GM18499 (cell line): ENCODE results near the gene POLR1H.

ENCODE experiments used
- ATAC-seq: cut with Tn5 transposase; IDR thresholded peaks from one replicate; pipeline ENCODE4 v1.9.1; 2021; ENCODE audit warnings: moderate number of reproducible peaks; ENCODE audit not compliant: insufficient read depth, unreplicated experiment

Gene POLR1H

DNA sequence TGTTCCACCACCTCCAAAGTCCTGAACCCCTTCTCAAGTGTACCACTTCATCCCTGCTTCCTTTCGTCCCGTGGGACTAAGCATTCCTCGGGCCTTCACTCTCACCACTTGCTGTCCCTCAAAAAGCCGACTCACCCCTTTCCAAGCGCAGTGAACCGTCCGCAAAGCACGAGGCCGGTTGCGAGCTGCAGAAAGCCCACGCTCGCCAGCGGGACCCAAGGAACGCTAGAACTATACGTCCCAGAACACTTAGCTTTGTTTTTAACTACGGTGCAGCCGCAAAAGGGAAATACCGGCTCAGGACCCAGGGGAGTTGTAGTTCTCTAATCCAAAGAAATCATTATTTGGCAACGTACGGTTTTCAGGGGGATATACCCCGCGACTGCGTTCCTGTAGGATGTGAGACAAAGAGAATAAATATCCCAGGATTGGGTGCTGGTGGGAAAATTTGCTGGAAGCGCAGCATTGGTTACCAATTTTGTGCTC lies 416 bp upstream of the POLR1H start:
- ATAC-seq, result peak; percentile 8

DNA sequence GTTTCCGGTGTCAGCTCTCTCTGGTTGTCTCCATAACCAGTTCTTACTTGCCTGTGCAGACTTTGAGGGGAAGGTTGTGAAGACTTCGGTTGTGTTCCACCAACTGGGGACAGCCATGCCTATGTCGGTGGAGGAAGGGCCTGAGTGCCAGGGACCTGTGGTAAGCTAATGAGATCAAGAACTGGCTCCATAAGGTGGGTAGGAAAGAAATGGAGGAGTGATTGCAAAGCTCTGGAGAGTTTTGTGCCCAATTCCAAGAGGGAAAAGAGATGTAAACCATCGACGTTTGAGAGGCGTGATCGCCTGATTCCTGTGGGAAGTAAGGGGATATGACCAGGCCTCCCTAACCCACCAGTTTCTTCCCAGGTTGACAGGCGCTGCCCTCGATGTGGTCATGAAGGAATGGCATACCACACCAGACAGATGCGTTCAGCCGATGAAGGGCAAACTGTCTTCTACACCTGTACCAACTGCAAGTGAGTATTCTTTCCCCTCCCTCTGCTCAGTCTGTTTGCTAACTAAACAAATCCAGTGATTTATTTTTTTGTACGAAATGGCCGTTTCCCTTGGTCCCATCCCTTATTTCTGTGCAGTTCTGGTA lies 893 bp downstream of the POLR1H start:
- ATAC-seq, result no peak

DNA sequence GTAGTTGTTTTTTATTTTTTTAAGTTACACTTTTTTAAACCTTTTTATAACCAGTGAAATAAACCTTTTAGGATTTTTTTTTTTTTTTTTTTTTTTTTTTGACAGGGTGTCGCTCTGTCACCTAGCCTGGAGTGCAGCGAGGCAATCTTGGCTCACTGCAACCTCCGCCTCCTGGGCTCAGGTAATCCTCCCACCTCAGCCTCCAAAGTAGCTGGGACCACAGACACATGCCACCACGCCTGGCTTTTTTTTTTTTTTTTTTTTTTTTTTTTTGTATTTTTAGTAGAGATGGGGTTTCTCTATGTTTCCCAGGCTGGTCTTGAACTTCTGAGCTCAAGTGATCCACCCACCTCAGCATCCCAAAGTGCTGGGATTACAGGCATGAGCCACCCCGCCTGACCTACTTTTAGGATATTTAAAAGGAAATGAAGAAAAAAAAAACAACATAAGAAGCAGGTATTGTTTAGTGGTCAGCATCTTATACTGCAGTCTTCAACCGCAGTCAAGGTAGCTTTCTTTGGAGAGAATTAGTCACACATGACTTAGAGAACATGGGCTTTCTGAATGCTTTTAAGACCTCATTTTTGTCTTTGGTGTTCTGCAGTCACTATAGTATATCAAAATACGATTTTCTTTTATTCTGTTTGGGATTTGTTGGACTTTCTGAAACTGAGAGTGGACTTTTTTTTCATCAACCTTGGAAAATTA lies 1.6 kb downstream of the POLR1H start:
- no peak for ATAC-seq

DNA sequence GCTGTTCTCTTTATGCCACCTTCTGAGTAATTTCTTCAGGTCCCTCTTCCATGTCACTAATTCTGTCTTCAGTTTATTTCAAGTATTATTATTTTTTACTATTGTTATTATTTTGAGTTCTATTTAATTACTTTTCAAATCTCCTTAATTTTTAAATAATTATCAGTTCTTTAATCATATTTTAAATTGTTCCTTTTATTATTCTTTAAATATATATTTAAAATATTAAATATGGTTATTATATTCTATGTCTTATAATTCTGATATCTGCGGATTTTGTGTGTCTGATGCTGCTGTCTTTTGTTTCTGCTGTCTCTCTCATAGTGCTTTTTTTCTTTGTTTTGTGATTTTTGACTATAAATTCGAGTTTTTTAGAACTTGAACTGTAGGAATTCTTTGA lies 2.2 kb downstream of the POLR1H start:
- no peak for ATAC-seq

DNA sequence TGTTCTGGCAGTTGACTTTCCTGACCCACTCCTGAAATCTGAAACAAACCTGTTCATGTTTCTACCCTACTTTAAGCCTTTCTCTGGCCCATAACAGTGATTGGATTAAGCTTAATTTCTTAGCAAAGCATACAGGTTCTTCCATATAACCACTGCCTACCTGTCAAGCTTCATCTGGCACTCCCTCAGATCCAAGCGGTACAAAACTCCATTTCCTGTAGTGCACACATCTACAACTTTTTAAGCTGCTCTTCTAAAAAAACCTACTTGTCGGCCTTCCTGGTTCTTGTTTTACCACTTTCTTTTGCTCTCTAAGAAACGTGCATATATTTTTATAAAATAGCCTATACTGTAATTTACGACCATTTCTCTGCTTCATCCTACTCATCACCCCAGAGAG lies 5.0 kb downstream of the POLR1H start:
- no peak for ATAC-seq

DNA sequence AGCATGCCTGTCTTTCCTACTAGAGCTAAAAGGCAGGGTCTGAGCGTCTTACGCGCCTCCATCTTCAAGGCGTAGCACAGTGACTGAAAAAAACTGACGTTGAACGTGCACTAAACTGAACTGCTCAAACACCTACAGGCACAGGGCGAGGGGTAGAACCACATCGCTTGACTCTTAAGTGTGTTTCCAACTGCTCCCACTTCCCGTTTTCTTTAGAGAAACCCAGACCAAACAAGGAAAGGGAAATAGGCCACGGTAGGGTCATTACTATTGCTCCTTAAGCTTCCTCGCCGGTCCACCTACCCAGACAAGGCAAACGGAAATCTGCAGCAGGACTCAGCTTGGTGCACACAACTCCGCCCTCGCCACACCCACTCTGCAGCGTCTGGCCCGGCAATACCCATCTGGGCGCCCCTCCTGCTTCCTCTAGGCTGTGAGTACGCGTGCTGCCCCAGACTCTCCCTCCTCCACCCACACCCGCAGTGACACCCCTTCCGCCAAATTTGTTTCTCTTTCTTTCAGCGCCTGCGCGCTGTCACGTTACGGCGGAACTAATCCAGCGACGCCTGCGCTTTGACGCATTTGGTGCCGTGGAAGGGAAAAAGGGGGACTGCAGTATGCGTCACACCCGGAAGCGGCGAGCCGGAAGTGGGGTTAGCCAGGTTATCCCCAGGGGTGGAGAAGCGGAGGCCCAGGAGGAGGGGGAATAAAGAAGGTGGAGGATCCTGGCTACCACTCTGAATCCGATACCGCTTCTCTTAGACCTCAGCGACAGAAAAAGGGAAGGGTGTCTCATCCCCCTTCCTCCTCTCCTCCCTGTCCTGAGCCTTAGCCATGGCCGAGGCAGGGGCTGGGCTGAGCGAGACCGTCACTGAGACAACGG lies 5.8 kb downstream of the POLR1H start, which contains the start of gene PPP1R11:
Gene PPP1R11 (plus strand): TSS at position 622 of the 883 bp plus-strand sequence. CDS start 213 bp downstream, at position 835.
- peak; percentile 87 for ATAC-seq

DNA sequence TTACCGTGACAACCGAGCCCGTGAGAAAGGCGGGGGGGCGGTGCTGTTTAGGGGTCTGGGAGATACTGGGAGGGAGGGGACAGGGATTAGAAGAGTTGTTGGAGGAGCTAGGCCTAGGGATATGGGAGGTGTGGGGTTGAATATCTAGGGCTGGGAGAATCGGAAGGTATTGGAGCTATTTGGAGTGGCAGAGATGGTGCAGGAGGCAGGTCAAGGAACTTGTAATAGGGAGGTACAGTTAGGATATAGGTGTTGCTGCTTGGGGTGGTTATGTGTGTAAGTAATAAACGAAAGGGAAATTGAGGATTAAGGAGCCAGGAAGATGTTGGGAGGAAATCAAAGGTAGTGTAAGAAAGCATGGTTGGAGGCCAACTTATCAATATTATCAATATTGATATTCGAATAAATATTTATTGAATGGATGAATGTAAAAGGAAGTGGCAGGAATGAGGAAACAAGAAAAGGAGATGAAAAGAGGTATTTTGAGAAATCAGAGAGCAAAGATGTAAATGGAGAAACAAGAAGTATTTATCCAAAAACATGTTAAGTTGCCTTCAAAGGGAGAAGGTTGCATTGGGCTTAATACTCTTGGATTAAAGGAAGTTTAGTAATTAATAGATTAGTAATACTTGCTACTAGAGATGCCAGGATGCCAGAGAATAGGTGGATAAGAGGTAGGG lies 6.5 kb downstream of the POLR1H start:
- no peak for ATAC-seq

DNA sequence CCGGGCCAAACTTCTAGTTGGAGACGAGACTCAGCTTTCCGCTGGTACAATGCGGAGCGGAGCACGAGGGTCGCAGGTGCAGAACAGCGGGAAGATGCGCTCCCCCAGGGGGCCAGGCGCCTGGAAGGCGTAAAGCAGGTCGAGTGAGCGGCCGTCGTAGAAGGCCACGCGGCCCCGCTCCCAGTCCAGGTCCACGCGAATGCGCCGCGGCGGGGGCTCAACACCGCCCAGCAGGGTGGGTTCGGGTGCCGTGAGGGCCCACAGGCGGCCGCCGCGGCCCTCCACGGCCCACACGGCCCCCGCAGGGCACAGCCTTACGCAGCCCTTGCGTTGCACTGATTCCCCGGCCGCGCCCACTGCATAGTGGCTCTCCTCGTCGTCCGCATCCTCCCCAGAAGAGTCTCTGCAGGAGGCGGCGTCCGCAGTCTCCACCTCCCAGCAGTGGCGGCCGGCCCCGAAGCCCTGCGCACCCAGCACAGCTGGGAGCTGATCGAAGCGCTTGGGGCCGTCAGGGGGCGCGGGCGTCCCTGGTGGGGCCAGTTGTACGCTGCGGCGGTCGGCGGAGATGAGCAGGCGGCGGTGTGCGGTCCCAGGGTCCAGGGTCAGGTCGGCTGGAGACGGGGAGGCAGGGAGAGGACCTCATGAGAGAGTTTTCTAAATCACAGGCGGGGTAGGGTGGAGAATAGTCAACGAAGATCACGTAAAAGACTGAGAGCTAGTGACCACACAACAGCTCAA lies 10.2 kb downstream of the POLR1H start:
- ATAC-seq, result no peak

DNA sequence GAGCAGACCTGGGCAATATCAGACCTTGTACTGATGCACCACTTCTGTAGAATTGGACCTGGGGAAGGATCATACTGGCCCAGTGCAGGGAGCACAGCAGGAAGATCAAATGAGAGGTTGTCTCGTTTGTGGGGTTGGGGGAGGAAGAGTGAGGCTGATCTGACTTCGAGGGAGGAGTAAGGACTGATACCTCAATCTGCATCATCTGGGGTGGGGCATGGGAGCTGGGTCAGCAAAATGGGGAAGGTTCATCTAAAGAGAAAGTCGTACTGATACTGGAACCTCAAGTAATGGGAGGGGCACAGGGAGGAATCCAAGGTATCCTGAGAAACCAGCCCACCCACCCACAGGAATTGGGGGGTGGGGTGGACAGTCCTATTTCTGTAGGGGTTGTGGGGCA lies 10.8 kb downstream of the POLR1H start:
- no peak for ATAC-seq

DNA sequence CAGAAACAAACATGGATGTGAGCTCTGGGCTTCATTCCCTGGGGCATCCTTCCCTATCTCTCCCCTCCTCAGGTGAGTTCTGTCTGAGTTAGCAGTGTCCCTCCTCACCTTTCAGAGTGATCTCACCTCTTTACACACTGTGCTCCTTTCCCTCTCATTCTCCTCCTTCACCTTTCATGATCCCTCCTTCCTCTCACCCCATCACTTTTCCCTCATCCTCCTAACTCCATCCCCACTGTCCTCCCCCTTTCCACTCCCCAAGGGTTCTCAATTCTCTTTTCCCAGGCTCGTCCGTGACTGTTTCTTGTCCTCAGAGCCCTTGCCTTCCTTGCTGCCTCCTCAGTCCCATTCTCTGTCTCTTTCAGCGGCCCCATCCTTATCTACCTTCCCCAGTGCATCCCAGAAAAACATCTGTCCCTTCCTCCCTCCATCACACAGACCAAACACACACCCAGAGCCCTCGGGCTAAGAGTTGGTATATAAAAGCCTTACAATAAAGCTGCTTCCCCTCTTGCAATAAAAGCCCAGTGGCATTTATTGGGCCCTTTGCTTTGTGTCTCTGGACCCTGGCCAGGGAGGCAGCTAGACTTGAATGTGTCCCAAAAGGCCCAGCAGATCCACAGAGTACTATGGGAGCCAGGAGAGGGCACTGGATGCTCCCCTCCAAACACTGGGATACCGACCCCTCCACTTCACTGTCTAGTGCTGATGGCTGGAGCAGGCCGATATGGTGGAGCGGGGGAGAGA lies 12.6 kb downstream of the POLR1H start:
- no peak for ATAC-seq

DNA sequence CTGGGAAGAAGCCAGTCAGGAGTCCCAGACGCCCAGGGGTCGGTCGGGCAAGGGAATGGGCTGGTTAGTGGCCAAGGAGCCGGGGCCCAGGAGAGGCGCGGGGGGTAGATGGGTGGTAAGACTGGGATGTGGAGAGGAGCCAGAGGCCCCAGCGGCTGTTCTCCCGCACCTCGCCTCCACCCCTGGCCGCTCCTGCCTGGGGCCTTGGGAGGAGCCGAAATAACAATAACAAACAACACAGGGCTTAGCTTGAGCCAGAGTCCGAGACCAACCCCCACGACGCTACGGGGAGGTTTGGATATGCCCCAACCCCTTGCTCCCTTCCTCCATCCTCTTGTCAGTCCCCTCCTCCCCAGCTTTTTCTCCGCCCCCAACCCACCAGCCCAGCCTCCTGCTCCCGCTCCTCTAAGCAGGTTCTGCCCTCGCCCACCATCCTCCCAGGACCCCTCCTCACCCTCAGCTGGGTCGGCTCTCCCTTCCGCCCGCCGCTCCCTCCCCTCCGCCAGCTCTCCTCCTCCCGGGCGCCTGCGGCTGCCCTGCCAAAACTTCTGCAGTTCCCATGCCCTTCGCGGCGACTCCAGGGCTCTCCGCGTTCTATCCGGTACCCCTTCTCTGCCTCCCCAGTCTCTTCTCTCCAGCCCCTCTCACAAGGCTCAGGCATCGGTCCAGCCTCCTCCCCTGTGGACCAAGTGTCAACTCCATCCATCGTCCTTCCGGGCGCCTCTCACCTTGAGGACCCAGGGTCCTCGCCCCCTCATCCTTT lies 13.4 kb downstream of the POLR1H start:
- no peak for ATAC-seq

DNA sequence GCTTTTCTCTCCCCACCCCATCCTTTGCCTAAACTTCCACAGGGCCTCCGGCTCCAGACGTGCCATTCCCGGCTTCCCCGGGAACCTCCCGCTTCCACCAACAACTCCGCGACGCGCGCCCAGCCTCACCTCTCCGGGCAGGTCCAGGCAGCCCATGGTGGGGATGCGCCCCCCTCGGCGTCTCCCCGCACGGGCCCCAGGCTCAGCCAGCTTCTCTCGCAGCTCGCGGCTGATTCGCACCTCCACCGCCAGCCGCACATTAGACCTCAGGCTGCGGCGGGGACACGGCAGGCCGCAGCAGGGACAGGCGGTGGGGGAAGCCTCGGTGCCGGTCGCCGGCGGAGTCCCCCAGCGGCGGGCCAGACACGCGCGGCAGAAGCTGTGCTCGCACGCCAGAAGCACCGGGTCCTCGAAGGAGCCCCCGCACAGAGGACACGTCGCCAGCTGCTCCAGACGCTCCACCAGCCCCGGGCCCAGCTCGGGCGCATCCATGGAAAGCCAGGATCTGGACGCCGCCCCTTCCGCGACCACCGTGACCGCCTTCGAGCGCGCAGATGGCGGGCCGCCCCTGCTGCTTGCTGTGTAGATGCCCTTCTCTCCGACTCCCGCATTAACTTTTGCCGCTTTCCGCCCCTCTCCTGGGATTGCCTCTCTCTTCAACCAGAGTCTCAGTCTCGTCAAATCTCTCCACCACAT lies 14.2 kb downstream of the POLR1H start, which contains the start of gene RNF39:
Gene RNF39 (minus strand): TSS at position 676 of the 696 bp plus-strand sequence. CDS start 184 bp downstream, at position 492.
- ATAC-seq, result no peak

DNA sequence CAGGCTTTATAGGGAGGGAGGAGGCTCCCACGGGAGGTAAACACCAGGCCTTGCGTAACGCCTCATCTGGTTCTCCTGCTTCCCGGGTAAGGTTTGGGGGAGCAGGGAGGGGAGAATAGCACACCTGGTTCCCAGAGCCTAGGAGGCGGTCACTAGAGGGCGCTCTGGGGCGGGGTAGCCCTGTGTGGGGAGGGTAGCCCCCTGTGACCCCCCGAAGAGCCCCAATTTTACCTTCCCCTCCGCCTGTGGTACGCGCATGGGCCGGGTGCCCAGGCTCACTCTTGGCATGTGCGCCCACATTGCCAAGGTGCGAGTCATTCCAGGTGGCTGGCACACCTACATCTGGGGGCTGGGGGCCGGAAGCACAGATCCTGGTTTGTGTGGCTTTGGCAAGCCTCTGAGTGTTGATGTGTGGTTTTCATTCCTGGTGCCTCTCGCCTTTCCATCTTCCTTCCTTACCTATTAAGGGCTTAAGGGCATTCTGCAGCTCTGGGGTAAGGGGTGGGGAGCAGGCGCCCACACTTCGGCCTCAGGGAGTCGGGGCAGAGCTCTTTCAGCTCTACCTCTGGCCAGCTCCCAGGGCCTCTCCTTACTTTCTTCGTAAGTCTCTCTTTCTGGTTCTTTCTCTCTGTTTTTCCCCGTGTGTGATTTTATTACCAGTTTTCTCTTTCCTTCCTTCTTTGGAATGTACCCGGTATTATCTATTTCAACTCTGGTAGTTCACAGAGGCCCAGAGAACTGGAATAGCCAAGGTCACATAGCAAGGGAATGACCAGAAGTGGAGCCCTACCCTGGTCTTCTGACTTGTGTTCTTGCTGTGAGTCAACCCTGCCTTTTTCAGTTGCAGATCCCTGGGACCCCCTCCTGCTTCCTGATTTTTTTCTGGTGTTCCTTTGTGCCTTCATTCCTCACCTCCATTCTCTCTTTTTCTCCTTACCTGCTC lies 15.0 kb downstream of the POLR1H start:
- ATAC-seq, result no peak

DNA sequence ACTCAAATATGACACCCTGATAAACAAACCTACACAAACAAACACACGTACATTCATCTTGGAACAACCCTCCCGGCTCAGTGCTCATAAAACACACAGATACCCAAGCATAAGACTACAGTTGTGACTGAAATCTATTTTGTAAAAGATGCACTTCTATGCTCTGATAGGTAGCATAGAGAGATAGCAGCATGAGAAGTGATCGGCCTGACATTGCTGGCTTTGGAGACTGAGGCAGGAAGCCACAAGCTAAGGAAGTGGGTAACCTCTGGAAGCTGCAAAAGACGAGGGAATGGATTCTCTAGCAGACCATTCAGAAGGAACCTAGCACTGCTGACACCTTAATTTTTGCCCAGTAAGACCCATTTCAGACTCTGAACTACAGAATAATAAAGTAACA lies 16.2 kb downstream of the POLR1H start:
- no peak for ATAC-seq

DNA sequence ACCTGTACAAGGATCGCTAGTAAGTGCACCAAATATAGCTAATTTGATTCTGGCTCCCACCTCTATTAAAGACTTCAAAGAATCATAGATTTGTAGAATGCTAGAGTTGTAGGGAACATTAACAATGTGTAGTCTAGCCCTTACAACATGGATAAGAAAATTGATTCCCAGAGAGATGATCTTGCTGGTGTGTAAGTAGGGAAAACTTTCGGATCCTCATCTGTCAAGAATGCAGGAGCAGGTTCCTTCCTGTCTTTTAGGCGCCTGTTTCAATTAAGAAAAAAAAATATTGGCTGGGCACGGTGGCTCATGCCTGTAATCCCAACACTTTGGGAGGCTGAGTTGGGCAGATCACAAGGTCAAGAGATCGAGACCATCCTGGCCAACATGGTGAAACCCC lies 26.8 kb downstream of the POLR1H start:
- ATAC-seq, result no peak

DNA sequence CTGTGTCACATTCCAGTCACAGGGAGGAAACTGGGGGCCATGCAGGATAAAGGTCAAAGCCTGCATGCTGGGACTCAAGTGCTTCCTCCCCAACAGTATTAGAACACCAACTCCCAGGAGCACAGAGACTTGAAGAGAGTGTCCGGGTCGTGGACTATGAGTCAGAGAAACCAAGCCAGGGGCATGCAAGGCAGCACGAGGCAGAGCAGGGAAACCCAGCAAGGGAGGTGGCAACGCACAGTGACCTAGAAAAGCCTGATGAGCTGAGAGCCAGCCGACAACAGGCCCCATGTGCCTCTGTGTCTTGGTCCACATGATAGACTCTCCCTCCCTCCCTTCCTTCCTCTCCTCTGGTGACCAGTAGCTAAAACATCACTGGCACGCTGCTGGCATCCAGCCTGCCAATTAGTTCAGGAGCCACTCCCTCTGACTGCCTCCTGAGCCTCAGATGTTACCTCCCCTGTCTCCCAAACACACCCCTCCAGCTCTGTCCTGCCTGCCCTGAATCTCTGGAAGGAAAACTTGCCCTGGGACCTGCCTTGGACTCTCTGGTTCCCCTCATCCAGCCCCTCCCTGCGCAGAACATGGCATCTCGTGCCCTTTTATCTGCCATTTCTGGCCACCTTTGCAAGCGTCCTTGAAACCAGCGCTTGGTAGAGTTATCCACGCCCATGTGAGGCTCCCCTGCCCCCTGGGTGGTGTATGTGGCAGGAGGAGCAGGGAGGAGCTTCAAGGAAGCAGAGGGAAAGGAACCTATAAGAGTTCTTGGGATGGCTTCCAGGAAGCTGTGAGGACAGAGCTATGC lies 30.7 kb downstream of the POLR1H start:
- no peak for ATAC-seq
